A549 (cell line): ENCODE results near the gene CEP72. TPM values are rescaled to one million over a fixed set of nuclear protein-coding genes. Genes with fewer than 3 reads are reported as not detected.

Source experiments
- ATAC-seq, 2 experiments: fragments of 200-7000 bp in 1 of 2; fragments of >200 bp in 1 of 2; cut with Nextera tagmentation in 1 of 2; cut with Tn5 transposase in 1 of 2; 3 replicates each; pipeline versions ENCODE4 v1.8.0 to v1.9.1; 2018 to 2020; ENCODE audit warnings: mild to moderate bottlenecking in 1 of 2, moderate library complexity in 1 of 2
- CTCF ChIA-PET: fragments of 300-600 bp; sonication (Branson Sonifier 250); formaldehyde crosslinking; extraction: SDS; loops from one replicate; lab custom pipeline; 2021; ENCODE audit warnings: antibody characterized with exemption, inconsistent platforms; lab: Yijun Ruan, JAX
- POLR2A ChIA-PET: fragments of 350-600 bp; formaldehyde crosslinking; extraction: SDS; loops from one replicate; lab custom pipeline; 2021; ENCODE audit warnings: antibody characterized with exemption, inconsistent platforms; lab: Yijun Ruan, JAX
- DNase-seq, 2 experiments: peaks; one replicate each; pipeline versions ENCODE4 v3.0.0 to v3.0.0-alpha.2; 2011 to 2016; ENCODE audit warnings: low read depth in 1 of 2, low spot score in 1 of 2
- FAIRE-seq: peaks from 2 replicates; lab custom pipeline; 2011; peaks lifted over from hg19 to GRCh38; lab: Jason Lieb, UNC
- H3K27ac ChIP-seq, 2 experiments: fragments of >200 bp; sonication (Bioruptor Twin); formaldehyde crosslinking; 3 replicates each; pipeline ENCODE4 v1.5.1; 2016 to 2017
- H3K4me1 ChIP-seq: fragments of >200 bp; sonication (Bioruptor Twin); formaldehyde crosslinking; 3 replicates; pipeline ENCODE4 v1.6.1; 2016
- H3K4me2 ChIP-seq: fragments of >200 bp; sonication (Bioruptor Twin); formaldehyde crosslinking; 3 replicates; pipeline ENCODE4 v1.6.1; 2016
- H3K4me3 ChIP-seq: fragments of >200 bp; sonication (Bioruptor Twin); formaldehyde crosslinking; 3 replicates; pipeline ENCODE4 v1.5.1; 2016
- H3K9me3 ChIP-seq: fragments of >200 bp; sonication (Bioruptor Twin); formaldehyde crosslinking; 3 replicates; pipeline ENCODE4 v1.6.1; 2016
- ATOH8 ChIP-seq: fragments of 250-450 bp; sonication (Bioruptor Pico); IDR thresholded peaks from 2 replicates; pipeline ENCODE4 v1.5.0; 2020; ENCODE audit warnings: low read depth, mild to moderate bottlenecking, moderate library complexity
- BHLHE40 ChIP-seq: IDR thresholded peaks from 2 replicates; pipeline ENCODE4 v1.6.1; 2012; ENCODE audit warnings: low read depth, low read length, inconsistent platforms
- CEBPB ChIP-seq, 2 experiments: fragments of >200 bp in 1 of 2; sonication (Bioruptor Twin) in 1 of 2; formaldehyde crosslinking in 1 of 2; IDR thresholded peaks; 2 replicates each; pipeline ENCODE4 v1.6.1; 2012 to 2016
- CHD2 ChIP-seq: fragments of 150-350 bp; IDR thresholded peaks from 2 replicates; pipeline ENCODE4 v1.6.1; 2014; ENCODE audit warnings: low read length; ENCODE audit not compliant: partially characterized antibody
- CHD4 ChIP-seq: fragments of 200-600 bp; sonication (generic); IDR thresholded peaks from 2 replicates; pipeline ENCODE4 v1.6.1; 2016; ENCODE audit warnings: antibody characterized with exemption, mild to moderate bottlenecking, borderline replicate concordance
- ELK1 ChIP-seq: fragments of 150-350 bp; IDR thresholded peaks from 2 replicates; pipeline ENCODE4 v1.6.1; 2014; ENCODE audit warnings: low read depth, mild to moderate bottlenecking, low read length
- ESRRA ChIP-seq: fragments of 150-350 bp; IDR thresholded peaks from 2 replicates; pipeline ENCODE4 v1.6.1; 2014; ENCODE audit warnings: mild to moderate bottlenecking, low read length, borderline replicate concordance
- FOSB ChIP-seq: fragments of 250-450 bp; sonication (Bioruptor Pico); IDR thresholded peaks from 2 replicates; pipeline ENCODE4 v1.5.0; 2020; ENCODE audit warnings: mild to moderate bottlenecking, moderate library complexity
- FOSL2 ChIP-seq, 2 experiments: fragments of 450-650 bp in 1 of 2; fragments of >200 bp in 1 of 2; sonication (Bioruptor Twin) in 1 of 2; formaldehyde crosslinking; IDR thresholded peaks; 2 replicates each; pipeline versions ENCODE4 v1.5.0 to v1.6.1; 2016 to 2020; ENCODE audit warnings: mild to moderate bottlenecking in 1 of 2, moderate library complexity in 1 of 2
- MAFK ChIP-seq: fragments of 450-650 bp; IDR thresholded peaks from 2 replicates; pipeline ENCODE4 v1.6.1; 2014; ENCODE audit not compliant: partially characterized antibody
- MAX ChIP-seq: IDR thresholded peaks from 2 replicates; pipeline ENCODE4 v1.6.1; 2012
- MAZ ChIP-seq: fragments of 150-350 bp; IDR thresholded peaks from 2 replicates; pipeline ENCODE4 v1.6.1; 2014; ENCODE audit warnings: antibody characterized with exemption, low read depth, low read length, borderline replicate concordance
- MYC ChIP-seq: IDR thresholded peaks from 2 replicates; pipeline ENCODE4 v1.6.1; 2012; ENCODE audit warnings: mild to moderate bottlenecking, inconsistent platforms, low read length, improper control_type of control experiment, borderline replicate concordance
- PHF8 ChIP-seq: fragments of 200-600 bp; sonication (generic); IDR thresholded peaks from 2 replicates; pipeline ENCODE4 v1.6.1; 2016; ENCODE audit warnings: low read depth, mild to moderate bottlenecking, antibody characterized with exemption, moderate library complexity, borderline replicate concordance
- POLR2A ChIP-seq: IDR thresholded peaks from 2 replicates; pipeline ENCODE4 v1.6.1; 2012; ENCODE audit warnings: mild to moderate bottlenecking, low read length
- RNF2 ChIP-seq: fragments of 200-600 bp; sonication (generic); IDR thresholded peaks from 2 replicates; pipeline ENCODE4 v1.6.1; 2016; ENCODE audit warnings: low read depth, mild to moderate bottlenecking, antibody characterized with exemption, moderate library complexity, borderline replicate concordance
- SMC3 ChIP-seq: fragments of >200 bp; sonication (Bioruptor Twin); formaldehyde crosslinking; IDR thresholded peaks from 3 replicates; pipeline ENCODE4 v1.6.1; 2018; ENCODE audit warnings: inconsistent platforms
- SREBF2 ChIP-seq: fragments of 450-650 bp; IDR thresholded peaks from 2 replicates; pipeline ENCODE4 v1.6.1; 2014; ENCODE audit warnings: mild to moderate bottlenecking, moderate library complexity
- TFCP2L1 ChIP-seq: fragments of 250-450 bp; sonication (Bioruptor Pico); IDR thresholded peaks from 2 replicates; pipeline ENCODE4 v1.5.0; 2021; ENCODE audit warnings: mild to moderate bottlenecking
- USF2 ChIP-seq: fragments of 450-650 bp; IDR thresholded peaks from 2 replicates; pipeline ENCODE4 v1.6.1; 2014; ENCODE audit warnings: antibody characterized with exemption
- ZC3H11A ChIP-seq: fragments of 450-650 bp; IDR thresholded peaks from 2 replicates; pipeline ENCODE4 v1.6.1; 2014; ENCODE audit warnings: antibody characterized with exemption, mild to moderate bottlenecking
- ZNF302 ChIP-seq: fragments of 250-450 bp; sonication (Bioruptor Pico); IDR thresholded peaks from 2 replicates; pipeline ENCODE4 v1.9.0; 2021; ENCODE audit warnings: inconsistent platforms, mild to moderate bottlenecking, moderate library complexity
- ZSCAN20 ChIP-seq: fragments of 250-450 bp; sonication (Bioruptor Pico); IDR thresholded peaks from 2 replicates; pipeline ENCODE4 v1.8.0; 2022; ENCODE audit warnings: mild to moderate bottlenecking, moderate library complexity
- WGBS: methylation state at CpG from one replicate; pipeline ENCODE4 v1.1.6; 2017; ENCODE audit errors: missing lambda C conversion rate; 5-methylcytosine and 5-hydroxymethylcytosine counted together
- polyA plus RNA-seq, 4 experiments: library from polyadenylated mRNA; depleted of rRNA in 3 of 4; stranded (reverse); fragments of >200 nt; fragmentation: RNase III in 1 of 4; extraction: RNeasy Plus Mini Kit Qiagen cat#74134 plus additional on column Dnase treatment in 1 of 4; gene quantifications; 2 replicates in 3 of 4; 3 replicates in 1 of 4; pipeline ENCODE4 v1.2.3, GENCODE V29; 2011 to 2017
- TF ChIP-seq, protein P1 (sequence below): fragments of 250-450 bp; sonication (Bioruptor Pico); IDR thresholded peaks from 2 replicates; pipeline ENCODE4 v1.5.0; 2021; ENCODE audit warnings: mild to moderate bottlenecking, moderate library complexity, borderline replicate concordance
- TF ChIP-seq, protein P2 (sequence below): fragments of >200 bp; sonication (Bioruptor Twin); formaldehyde crosslinking; IDR thresholded peaks from 2 replicates; pipeline ENCODE4 v1.6.1; 2016

The CEP72 gene
- polyA plus RNA-seq, 2 of the 4 experiments (the other 2 are of a cell fraction) = 10.8 to 11.1 TPM

DNA sequence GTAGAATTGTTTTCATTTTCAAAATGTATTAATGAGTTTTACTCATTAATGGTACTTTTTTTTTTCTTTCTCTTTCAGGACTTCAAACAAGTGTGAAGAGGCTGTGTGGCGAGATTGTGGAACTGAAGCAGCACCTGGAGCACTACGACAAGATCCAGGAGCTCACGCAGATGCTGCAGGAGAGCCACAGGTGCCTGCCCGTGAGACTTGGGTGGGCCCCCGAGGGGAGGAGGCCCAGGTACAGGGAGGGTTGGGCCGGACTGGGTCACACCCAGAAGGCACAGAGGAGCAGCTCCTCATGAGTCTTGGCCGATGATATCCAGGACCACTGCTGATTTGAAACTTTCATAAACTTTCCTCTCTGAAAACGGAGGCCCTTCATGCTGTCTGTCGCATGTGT lies 35.6 kb downstream of the CEP72 start:
- ChIA-PET CTCF (no interaction called here), POLR2A (no interaction called here)
- WGBS = 92% methylated on average over 9 of the region's 9 CpGs
- ATAC-seq = no peak
- Histone ChIP-seq H3K9me3 (0 out of 3 replicates have a peak, but pooled peaks cover 2% of the 10 kb centered on the region), H3K4me1 (no peaks in the 10 kb centered on the region), H3K4me2 (no peak overlapping the region), H3K4me3 (no peak overlapping the region), H3K27ac (no peak overlapping the region)
- FAIRE-seq = no peak
- DNase-seq = no peak
- no peak for TF ChIP-seq MYC
- TF ChIP-seq CHD4 = no peak
- TF ChIP-seq ZNF302 (CRISPR knock-in tag) = no peak
- TF ChIP-seq MAFK = no peak
- TF ChIP-seq, protein P1, sequence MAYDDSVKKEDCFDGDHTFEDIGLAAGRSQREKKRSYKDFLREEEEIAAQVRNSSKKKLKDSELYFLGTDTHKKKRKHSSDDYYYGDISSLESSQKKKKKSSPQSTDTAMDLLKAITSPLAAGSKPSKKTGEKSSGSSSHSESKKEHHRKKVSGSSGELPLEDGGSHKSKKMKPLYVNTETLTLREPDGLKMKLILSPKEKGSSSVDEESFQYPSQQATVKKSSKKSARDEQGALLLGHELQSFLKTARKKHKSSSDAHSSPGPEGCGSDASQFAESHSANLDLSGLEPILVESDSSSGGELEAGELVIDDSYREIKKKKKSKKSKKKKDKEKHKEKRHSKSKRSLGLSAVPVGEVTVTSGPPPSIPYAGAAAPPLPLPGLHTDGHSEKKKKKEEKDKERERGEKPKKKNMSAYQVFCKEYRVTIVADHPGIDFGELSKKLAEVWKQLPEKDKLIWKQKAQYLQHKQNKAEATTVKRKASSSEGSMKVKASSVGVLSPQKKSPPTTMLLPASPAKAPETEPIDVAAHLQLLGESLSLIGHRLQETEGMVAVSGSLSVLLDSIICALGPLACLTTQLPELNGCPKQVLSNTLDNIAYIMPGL (CRISPR knock-in tag) = no peak
- TF ChIP-seq FOSB (CRISPR knock-in tag) = no peak
- no peak for TF ChIP-seq ELK1

GRCh38 chr5:651296-652022 lies 39.3 kb downstream of the CEP72 start:
- DNase-seq = no peak
- Histone ChIP-seq H3K4me1 (no peaks in the 10 kb centered on the region), H3K4me2 (no peak overlapping the region), H3K4me3 (no peak overlapping the region), H3K27ac (no peak overlapping the region), H3K9me3 (0 out of 3 replicates have a peak, but pooled peaks cover 2% of the 10 kb centered on the region)
- TF ChIP-seq ZNF302 (CRISPR knock-in tag) (no peak), PHF8 (no peak), MAX (no peak), POLR2A (no peak), SREBF2 (no peak), ESRRA (no peak), TFCP2L1 (CRISPR knock-in tag) (no peak), RNF2 (no peak), CHD2 (no peak), CEBPB (IDR thresholded peaks at IDR 0.05) (no peak), USF2 (no peak), MAZ (no peak), SMC3 (no peak), ZSCAN20 (CRISPR knock-in tag) (no peak), ATOH8 (CRISPR knock-in tag) (no peak), FOSL2 (IDR thresholded peaks at IDR 0.05) (no peak), FOSL2 (CRISPR knock-in tag; IDR thresholded peaks at IDR 0.05) (no peak), BHLHE40 (no peak), ZC3H11A (no peak)
- TF ChIP-seq, protein P2, sequence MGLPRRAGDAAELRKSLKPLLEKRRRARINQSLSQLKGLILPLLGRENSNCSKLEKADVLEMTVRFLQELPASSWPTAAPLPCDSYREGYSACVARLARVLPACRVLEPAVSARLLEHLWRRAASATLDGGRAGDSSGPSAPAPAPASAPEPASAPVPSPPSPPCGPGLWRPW = no peak
- CTCF ChIA-PET = no interaction called here
- no peak for ATAC-seq
- POLR2A ChIA-PET = no interaction called here
- no peak for FAIRE-seq
- WGBS = 97% methylated on average over 16 of the region's 16 CpGs
